HG03025 (cell line): ENCODE results near the gene IMPG1.
"Not testable (repeated sequence)": the region's sequence is repeated elsewhere in the genome, so short reads cannot be mapped to it uniquely, and the experiment has no call there.

Experiments used
- ATAC-seq: cut with Tn5 transposase; IDR thresholded peaks from one replicate; pipeline ENCODE4 v1.9.1; 2021; ENCODE audit warnings: mild to moderate bottlenecking, moderate library complexity; ENCODE audit not compliant: unreplicated experiment, low FRiP score

The IMPG1 gene

DNA sequence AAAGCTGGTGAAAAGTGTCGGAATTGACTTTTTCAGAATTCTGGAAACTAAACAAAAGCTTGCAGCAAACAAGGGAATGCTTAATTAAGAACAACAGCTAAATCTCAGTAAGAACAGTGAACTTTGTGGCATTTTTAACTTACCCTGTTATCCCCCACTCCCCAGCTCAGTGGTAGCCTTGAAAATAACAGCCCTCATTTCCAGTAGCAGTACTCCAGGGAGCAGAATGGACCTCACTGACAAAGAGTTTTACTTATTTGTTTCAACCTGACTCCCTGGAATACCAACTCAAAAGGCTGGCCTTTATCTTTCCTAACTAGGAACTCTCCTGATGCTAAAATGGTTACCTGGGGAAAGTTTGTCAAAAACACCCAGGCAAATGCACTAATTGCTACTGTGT, 108.9 kb downstream of the IMPG1 start:
- no peak for ATAC-seq

DNA sequence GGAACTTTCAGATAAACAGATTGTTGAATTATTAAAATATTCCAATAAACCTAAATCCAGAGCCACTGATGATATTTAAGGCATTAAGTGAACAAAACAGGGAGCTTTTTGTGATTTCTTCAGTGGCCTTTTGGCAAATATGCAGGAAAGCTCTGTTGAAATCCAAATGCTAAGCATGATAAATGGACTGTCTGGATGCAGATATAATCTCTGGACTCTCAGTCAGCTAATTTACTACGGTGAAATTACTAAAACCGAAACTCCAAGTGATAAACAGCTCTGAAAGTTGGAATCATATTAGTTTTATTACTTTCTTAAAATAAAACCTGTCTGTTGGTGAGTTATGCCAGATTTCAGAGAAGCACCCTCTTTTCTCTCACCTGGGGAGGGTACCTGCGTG, 120.3 kb downstream of the IMPG1 start:
- ATAC-seq = no peak

DNA sequence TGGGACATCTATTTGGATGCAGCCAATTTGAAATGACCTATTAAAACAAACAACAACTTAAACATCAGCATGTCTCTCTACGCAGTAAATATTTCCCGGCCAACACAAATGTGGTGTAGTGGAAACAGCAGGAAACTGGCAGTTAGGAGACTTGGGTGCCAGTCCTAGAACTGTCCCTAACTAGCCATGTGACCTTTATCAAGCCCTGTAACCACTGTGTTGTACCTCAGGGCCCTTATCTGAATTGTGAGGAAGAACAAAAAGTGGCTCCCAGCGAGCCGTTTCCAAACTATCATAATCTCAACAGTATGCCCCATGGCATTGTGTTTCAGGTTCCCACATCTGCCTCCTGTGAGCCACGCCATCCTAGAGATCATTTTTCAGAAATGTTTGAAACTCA, 124.5 kb downstream of the IMPG1 start:
- no peak for ATAC-seq

DNA sequence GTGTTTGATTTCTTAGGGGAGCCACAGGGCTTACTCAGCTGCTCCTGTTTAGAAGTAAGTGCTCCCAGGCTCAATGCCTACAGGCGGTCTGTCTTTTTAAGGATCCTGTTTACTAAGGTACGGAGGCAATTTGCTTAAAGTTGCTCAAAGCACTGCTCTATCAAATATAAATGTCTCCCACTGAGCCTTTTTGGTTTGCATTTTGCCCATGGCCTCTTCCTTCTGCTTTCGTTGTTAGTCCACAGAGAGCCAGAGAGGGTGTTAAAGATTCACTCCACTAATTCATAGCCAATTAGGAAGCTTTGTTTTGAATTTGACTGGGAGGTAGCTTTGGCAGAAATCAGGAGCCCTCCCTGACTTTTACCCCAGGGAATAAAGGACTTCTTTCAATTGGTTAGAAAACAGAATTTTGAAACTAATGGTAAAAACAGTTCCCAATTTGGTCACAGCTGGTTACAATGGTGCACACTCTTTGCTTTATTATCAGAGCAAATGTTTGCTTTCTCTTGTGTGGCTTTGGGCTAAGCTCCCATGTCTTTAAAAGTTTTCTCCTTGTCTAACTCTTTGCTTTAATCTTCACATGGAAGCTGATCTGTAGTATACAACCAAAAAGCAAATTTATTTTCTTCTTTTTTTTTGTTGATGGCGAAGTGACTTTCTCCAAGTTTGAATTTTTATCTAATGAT, 126.2 kb downstream of the IMPG1 start:
- ATAC-seq = no peak

DNA sequence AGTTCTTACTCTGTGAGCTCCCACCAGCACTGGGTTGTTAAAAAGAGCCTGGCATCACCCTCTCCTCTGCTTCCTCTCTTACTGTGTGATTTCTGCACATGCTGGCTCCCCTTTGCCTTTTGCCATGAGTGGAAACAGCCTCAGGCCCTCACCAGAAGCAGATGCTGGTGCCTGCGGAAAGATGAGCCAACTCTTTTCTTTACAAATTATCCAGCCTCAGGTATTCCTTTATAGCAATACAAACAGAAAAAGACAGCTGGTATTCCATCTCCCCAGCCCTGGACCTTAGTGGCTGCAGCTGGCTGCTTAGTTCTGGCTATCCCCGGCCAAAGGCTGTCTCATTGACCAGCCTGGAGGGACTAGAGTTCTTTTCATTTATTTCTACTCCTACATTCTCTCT, 129.1 kb downstream of the IMPG1 start:
- ATAC-seq = no peak

DNA sequence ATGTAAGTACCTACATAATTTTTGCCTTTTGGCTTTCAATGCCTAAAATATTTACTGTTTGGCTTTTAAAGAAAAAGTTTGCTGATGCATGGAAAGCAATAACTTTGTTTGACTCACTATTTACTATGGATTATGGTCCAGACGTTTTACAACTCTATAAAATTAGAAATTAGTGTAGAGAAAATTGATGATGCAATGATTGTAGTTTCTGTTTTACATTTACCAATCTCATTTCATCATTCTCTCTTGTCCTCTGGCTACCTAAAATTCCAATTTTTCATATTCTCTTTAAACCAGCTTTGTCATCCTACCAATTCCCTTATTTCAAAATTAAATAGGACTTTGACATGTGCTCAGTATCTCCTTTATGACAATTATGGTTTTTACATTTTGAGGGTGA, 131.0 kb downstream of the IMPG1 start:
- ATAC-seq = no peak

DNA sequence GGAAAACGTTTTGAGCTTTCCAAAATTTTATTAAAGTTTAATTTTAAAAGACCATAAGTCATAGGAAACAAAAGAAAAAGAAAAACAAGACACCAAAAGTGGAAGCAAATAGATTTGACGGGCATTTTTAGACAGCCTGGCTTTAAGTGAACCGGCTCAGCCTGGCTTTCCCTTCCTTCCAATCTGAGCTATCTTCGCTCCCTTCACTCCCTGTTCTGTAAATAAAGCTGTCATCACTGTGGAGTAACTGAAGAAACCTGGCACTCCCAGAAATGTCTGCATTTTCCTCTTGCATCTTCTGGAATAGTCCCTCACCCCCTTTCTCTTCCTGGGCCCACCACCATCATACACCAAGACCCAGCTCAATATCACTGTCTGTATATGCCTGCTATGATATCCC, 131.9 kb downstream of the IMPG1 start:
- ATAC-seq = no peak

DNA sequence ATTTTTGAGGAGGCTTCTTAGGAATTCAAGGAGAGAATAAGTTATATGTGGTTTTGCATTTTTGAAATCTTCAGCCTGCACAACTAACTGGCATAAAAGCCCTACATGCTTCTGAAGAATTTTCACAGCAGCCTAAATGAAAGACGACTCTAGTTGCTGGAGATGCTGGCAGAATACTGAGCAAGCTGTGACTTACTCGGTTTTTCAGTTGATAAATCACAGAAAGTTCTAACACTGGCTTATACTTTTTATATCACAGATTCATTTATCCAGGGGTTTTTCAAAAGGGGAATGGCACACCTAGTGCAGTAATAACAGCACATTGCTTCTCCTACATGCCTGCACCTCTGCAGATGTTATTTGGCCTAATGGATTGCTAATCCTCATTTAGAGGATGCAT, 134.6 kb downstream of the IMPG1 start:
- no peak for ATAC-seq

DNA sequence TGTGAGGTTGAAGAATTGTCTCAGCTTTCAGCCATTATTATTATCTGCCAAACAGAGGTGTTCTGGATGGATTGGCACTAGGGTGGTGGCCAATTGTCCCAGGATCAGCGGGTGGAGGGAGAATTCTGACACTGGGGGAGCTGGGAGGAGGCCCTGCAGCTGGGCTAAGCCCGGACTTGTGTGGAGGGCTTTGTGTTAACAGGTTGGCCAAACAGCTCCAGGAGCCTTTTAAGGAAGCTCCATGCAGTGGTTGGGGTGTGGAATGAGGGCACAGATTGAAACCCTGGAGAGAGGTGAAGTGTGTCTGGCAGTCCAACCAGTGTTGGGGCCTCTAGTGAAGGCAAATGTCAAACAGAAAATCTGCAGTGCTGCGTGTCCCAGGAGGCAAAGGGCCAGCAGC, 135.8 kb downstream of the IMPG1 start:
- ATAC-seq = no peak

DNA sequence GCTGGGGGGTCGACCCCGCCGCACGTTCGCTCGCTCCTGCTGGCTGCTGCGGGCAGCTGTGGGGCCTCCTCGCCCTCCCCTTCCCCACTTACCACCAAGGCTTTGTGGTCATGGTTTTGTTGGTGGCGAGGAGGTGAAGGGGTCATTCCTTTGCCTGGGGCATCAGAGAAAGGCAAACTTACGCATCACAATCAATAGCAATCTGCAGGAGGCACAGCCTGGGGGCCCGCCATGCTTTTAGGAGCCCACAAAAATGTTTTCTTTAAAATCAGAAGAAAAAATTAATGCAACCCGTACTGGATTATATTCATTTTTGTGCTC, 137.0 kb downstream of the IMPG1 start:
- ATAC-seq = no peak

DNA sequence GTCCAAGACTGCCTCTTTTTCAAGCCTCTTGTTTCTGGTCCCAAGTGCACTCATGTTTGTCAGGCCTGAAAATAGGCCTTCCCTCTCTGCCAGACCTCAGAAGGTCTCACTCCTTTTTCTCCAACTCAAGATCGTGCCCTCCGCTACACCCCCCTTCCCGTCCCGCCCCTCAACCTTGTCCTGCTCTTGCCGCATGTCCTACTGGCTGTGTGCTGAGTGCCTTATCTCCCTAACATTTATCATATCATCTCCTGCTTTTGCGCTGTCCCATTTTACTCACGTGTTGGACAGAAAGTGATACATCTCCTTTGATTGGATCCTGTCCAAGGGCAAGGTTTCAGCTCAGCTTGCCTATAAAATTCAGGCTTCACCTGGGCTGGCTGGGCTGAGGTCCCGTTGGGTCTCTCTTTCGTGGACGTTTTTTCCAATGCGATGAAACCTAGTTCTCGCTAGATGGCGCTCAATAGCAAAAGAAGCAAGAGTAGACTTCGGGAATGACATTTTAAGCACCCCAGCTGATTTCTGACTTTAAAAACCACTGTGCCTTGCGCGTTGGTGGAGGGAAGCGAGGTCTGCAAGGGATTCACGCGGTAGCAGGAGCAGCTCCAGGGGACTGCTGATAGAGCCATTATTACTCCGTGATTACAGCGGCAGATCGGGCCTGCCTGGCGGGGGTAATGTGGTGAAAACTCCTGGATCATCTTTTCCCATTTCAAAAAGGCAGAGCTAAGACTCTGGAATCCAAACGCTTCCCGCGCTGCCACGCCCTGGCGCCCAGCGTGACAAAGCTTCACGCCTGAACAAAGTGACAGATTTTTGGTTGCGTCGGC, 137.6 kb downstream of the IMPG1 start:
- peak; percentile 61 for ATAC-seq

DNA sequence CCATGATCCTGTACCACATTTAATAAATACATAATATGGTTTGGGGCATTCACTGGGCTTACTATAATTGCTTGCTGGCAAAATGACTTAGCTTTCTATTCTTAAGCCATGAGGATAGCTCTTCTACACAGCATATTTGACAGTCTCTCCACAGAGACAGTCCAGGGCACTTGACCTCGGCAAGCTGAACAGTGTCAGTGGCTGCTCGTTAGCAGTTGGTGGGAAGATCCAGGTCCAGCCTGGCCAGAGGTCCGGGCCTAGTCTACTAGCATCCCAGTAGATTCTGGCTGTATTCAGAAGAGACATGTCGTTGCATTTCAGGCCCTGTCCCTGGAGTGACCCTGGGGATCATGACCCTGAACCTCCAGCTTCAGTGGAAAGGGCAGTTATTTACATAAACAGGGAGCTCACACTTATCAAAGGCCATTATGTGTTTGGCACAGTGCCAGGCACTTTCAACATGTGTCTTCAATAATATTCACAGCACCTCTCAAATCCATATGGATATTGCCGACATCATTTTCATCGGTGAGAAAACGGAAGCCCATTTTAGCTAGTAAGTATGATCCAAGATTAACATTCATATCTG, 139.0 kb downstream of the IMPG1 start:
- ATAC-seq = no peak

DNA sequence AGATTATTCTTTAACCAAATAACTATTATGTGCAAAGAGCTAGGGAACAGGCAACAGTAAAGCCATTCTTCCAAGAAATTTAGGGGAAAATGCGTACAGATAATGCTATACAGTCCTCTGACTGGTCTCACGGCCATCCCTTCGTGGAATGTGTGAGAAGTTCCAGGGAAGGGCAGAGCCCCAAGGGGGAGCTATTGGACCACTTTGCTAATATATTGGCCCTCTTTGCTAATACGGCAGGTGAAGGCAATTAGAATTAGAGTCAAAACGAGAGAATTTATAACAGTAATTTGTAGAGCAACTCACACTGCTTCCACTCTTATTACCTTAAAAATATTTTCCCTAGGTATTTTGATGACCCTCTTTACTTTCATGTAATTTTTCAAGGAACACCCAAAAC, 140.4 kb downstream of the IMPG1 start:
- no peak for ATAC-seq

DNA sequence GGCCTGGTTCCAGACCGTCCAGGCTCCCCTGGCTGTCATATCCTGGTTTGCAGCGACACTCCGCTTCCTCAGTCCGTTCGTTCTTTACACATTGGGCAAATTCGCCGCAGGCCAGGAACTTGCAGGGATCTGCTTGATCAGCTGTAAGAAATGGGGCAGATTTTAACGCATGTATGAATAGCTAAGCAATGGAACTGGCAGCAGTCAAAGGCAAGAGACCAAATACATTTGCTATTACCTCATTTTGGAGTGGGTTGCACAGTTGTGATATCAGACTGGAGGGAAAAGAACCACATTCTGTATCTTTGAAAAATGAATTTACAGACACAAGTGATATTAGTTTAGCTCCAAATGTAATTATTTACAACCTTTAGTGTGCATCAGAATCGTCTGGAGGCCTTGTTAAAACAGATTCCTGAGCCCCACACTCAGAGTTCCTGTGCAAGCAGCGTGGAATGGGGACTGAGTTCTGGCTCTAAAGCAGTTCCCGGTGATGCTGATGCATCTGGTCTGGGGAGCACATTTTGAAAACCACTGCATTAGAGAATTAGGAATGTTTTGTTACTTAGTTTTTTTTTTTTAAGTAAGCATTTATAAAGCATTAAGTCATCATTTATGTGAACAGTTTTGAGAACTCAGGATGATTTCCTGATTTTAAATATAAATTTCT, 141.3 kb downstream of the IMPG1 start:
- no peak for ATAC-seq

DNA sequence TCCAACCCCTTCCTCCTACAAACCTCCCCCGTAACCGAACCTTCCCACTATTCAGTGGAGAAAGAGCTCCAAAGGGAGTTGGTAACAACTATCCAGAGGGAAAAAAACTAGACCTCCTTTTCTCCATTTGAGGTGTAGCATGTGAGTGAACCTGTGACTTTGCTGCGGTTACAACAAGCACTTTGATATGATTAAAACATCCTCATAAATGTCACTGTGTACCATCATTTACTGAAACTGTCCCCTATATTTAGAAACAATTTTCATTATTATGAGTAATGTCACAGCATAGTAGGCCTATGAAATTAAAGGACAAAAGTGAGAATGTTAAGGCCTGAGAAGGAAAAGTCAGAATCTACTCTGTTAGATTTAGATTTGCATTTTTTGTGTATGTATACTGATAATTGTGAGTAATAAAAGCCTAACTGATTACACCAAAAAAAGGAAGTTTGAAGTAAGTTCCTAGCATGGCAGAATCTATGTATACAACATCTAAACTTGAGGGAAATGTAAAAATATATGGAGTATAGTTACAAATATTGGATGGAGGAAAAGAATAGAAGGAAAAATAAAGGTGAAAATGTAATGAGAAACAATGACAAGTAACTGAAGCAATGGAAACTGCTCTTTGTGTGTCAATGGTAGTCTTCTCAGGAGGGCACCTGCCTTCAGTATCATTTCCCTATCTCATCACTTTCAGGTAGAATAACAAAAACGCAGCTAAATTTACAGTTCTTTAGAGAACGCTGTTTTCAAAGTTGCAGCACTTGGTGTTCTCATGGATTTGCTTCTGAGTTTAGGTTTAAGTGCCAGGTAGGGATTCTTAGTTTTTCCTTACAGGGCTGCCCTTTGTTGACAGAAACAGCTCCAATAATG, 145.9 kb downstream of the IMPG1 start:
- ATAC-seq = peak; percentile 81

DNA sequence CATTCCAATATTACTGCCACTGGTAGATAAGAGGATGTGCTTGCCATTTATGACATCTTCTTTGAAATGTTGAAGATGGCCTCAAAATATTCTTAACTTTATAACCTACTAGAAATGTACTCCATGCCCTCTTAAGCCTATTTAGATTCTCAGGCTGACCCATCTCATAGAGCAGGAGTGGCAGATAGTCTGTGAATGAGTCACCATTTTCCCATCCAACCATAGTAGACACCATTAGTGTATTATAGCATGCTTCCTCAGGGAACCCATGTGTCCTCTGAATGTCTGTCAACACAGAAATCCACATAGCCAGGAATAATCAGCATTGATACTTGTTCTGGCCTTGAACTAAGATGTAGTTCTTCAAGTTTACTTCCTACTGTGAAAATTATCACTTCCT, 150.2 kb downstream of the IMPG1 start:
- ATAC-seq = no peak

DNA sequence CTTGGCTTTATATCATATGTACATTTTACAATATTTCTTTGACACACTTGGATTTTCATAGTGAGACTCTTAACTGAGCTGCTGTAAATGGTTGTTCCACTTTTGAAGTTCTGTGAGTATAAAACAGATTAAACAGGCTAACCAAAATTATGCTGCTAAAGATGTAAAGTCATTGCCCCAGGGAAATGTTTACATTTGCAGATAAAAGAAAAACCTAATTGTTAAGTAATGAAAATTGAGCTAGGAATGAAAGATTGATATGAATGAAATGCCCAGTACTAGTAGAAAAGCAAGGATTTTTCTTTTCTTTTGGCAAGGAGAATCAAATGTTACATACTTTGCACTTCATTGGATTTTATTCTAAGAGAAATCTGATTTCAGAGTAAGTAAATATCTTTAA, 159.4 kb downstream of the IMPG1 start:
- no peak for ATAC-seq

DNA sequence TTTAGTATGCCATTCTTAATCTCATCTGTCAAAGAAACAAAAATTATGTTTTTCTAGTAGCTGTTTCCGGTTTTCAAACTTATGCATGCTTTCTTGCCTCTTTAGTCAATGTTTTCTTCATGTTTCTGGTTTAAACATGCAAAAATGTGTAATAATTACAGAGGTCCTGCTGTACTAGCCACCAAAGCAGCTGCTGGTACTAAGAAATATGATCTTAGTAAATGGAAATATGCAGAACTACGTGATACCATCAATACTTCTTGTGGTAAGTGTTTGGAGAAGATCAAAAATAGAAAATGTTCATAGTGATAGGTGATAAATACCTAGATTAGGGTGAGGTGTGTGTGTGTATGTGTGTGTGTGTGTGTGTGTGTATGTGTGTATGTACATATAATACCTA, 165.0 kb downstream of the IMPG1 start:
- no peak for ATAC-seq

DNA sequence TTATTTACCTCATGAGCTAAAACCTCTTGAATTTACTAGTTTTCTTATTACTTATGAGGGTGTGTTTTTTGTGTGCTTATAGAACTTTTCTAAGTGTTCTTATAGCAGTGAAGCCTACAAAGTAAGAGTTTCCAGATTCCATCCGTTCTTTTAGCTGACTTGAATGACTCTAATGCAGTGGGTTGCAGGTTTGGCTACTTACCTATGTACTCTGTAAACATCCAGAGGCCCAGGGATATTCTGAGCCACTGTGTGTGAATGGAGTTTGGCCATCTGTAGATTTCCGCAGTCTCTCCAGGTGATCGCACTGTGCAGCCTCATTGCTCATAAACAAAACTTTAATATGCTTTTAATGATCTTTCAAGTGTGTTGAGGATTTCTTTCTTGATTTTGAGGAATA, 165.6 kb downstream of the IMPG1 start:
- ATAC-seq = no peak

DNA sequence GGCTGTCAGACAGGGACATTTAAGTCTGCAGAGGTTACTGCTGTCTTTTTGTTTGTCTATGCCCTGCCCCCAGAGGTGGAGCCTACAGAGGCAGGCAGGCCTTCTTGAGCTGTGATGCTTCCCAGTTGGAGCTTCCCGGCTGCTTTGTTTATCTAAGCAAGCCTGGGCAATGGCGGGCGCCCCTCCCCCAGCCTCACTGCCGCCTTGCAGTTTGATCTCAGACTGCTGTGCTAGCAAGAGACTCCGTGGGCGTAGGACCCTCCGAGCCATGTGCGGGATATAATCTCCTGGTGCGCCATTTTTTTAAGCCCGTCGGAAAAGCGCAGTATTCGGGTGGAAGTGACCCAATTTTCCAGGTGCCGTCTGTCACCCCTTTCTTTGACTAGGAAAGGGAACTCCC, 167.3 kb downstream of the IMPG1 start:
- ATAC-seq = not testable (repeated sequence)
